Rectal smooth muscle tissue (tissue), 1 donor: ENCODE results near the gene AANAT.

Source experiments
- H3K27ac ChIP-seq: one replicate; pipeline ENCODE4 v1.7.0; 2013; ENCODE audit warnings: low read depth, low read length, inconsistent platforms
- H3K27me3 ChIP-seq: one replicate; pipeline ENCODE4 v1.7.0; 2013; ENCODE audit warnings: low read length; ENCODE audit not compliant: control insufficient read depth, insufficient read depth
- H3K36me3 ChIP-seq: one replicate; pipeline ENCODE4 v1.7.0; 2013; ENCODE audit warnings: low read length; ENCODE audit not compliant: control insufficient read depth, insufficient read depth
- H3K4me1 ChIP-seq: one replicate; pipeline ENCODE4 v1.7.0; 2013; ENCODE audit warnings: low read length; ENCODE audit not compliant: control insufficient read depth, insufficient read depth
- H3K4me3 ChIP-seq: one replicate; pipeline ENCODE4 v1.7.0; 2013; ENCODE audit warnings: low read length
- H3K9ac ChIP-seq: one replicate; pipeline ENCODE4 v1.7.0; 2013; ENCODE audit warnings: low read length

AANAT gene

GRCh38 chr17:76445697-76446448, 21.5 kb upstream of the AANAT start:
- Histone ChIP-seq H3K36me3 (no peaks in the 10 kb centered on the region), H3K4me3 (no peak overlapping the region), H3K27me3 (no peaks in the 10 kb centered on the region), H3K27ac (no peak overlapping the region), H3K9ac (no peak overlapping the region), H3K4me1 (peaks cover 18% of the 10 kb centered on the region)

- H3K27ac ChIP-seq = no peak overlapping the region
Measured at GRCh38 chr17:76446449-76447231, 20.8 kb upstream of the AANAT start.

GRCh38 chr17:76447931-76448652, 19.3 kb upstream of the AANAT start:
- peak overlapping the region; percentile 50 for H3K27ac ChIP-seq
- no peak overlapping the region for H3K4me3 ChIP-seq
- no peak overlapping the region for H3K9ac ChIP-seq
- peaks cover 18% of the 10 kb centered on the region for H3K4me1 ChIP-seq
- H3K27me3 ChIP-seq = no peaks in the 10 kb centered on the region
- no peaks in the 10 kb centered on the region for H3K36me3 ChIP-seq

More at GRCh38 chr17:76446449-76447231, 20.8 kb upstream of the AANAT start:
- peaks cover 18% of the 10 kb centered on the region for H3K4me1 ChIP-seq
- no peak overlapping the region for H3K4me3 ChIP-seq
- H3K27me3 ChIP-seq = no peaks in the 10 kb centered on the region
- no peaks in the 10 kb centered on the region for H3K36me3 ChIP-seq
- no peak overlapping the region for H3K9ac ChIP-seq

GRCh38 chr17:76449126-76449525, 18.3 kb upstream of the AANAT start:
- Histone ChIP-seq H3K27me3 (no peaks in the 10 kb centered on the region), H3K36me3 (no peaks in the 10 kb centered on the region), H3K4me3 (no peak overlapping the region), H3K27ac (no peak overlapping the region), H3K9ac (no peak overlapping the region), H3K4me1 (peaks cover 18% of the 10 kb centered on the region)

- no peaks in the 10 kb centered on the region for H3K27me3 ChIP-seq
- H3K27ac ChIP-seq = no peak overlapping the region
- H3K4me3 ChIP-seq = no peak overlapping the region
- no peaks in the 10 kb centered on the region for H3K36me3 ChIP-seq
- H3K9ac ChIP-seq = no peak overlapping the region
- peaks cover 16% of the 10 kb centered on the region for H3K4me1 ChIP-seq
Measured at GRCh38 chr17:76451506-76451905, 15.9 kb upstream of the AANAT start.

GRCh38 chr17:76452127-76452659, 15.2 kb upstream of the AANAT start:
- Histone ChIP-seq H3K27ac (no peak overlapping the region), H3K4me3 (peak overlapping the region; percentile 80), H3K36me3 (no peaks in the 10 kb centered on the region), H3K27me3 (no peaks in the 10 kb centered on the region), H3K4me1 (peaks cover 11% of the 10 kb centered on the region), H3K9ac (no peak overlapping the region)

GRCh38 chr17:76452660-76453430, 14.6 kb upstream of the AANAT start, which contains the start of gene UBE2O:
Gene UBE2O, minus strand, starts transcription at chr17:76453152. Its CDS starts 11 bp downstream, at chr17:76453141.
- H3K9ac ChIP-seq = peak within 1 kb of the TSS; percentile 21
- peak within 1 kb of the TSS; percentile 55 for H3K27ac ChIP-seq
- peaks cover 9% of the 10 kb centered on the region for H3K4me1 ChIP-seq

GRCh38 chr17:76453431-76453743, 14.0 kb upstream of the AANAT start:
- peak overlapping the region; percentile 46 for H3K4me3 ChIP-seq
- no peak overlapping the region for H3K27ac ChIP-seq
- no peaks in the 10 kb centered on the region for H3K36me3 ChIP-seq
- no peak overlapping the region for H3K9ac ChIP-seq
- peaks cover 4% of the 10 kb centered on the region for H3K4me1 ChIP-seq
- H3K27me3 ChIP-seq = no peaks in the 10 kb centered on the region

More at GRCh38 chr17:76452660-76453430, 14.6 kb upstream of the AANAT start, which contains the start of gene UBE2O:
- Histone ChIP-seq H3K4me3 (peak within 1 kb of the TSS; percentile 80), H3K36me3 (no peaks in the 10 kb centered on the region), H3K27me3 (no peaks in the 10 kb centered on the region)

- no peaks in the 10 kb centered on the region for H3K4me1 ChIP-seq
- H3K27me3 ChIP-seq = no peaks in the 10 kb centered on the region
- no peak overlapping the region for H3K9ac ChIP-seq
- no peaks in the 10 kb centered on the region for H3K36me3 ChIP-seq
- H3K27ac ChIP-seq = no peak overlapping the region
- no peak overlapping the region for H3K4me3 ChIP-seq
Measured at GRCh38 chr17:76458580-76459490, 8.6 kb upstream of the AANAT start.

- no peak overlapping the region for H3K27ac ChIP-seq
- no peaks in the 10 kb centered on the region for H3K27me3 ChIP-seq
- no peak overlapping the region for H3K4me3 ChIP-seq
- no peaks in the 10 kb centered on the region for H3K36me3 ChIP-seq
- no peak overlapping the region for H3K9ac ChIP-seq
- H3K4me1 ChIP-seq = no peaks in the 10 kb centered on the region
Measured at GRCh38 chr17:76459674-76460073, 7.7 kb upstream of the AANAT start.
